ENCODE data around the gene PUSL1.

Gene PUSL1

DNA sequence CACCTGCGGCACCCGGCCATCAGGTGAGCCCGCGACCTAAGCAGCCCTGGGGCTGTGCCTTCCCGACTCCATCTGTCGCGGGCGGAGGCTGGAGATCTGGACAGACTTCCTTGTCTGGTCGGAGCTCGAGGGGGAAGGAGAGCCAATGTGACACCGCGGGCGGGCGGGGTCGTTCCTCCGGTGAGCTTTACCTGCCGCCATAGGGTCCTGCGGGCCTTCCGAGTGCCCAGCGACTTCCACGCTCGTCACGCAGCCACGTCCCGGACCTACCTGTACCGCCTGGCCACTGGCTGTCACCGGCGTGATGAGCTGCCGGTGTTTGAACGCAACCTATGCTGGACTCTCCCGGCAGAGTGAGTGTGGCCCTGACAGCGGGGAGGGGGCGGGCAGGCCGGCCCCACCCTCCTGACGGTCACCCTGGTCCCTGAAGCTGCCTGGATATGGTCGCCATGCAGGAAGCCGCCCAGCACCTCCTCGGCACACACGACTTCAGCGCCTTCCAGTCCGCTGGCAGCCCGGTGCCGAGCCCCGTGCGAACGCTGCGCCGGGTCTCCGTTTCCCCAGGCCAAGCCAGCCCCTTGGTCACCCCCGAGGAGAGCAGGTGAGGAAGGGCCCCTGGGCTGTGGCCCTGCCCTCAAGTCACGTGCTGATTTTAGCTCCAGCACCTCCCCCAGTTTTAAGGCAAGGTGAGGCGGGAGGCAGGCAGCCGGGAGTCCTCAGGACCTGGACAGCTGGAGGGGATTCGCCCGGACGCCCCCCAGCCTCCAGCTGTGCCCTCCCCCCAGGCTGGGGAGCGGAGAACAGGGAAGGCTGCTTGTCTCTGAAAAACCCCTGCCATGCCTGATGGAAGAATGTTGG is 1.1 kb downstream of the PUSL1 start (continued):
- TF ChIP-seq, protein P1, sequence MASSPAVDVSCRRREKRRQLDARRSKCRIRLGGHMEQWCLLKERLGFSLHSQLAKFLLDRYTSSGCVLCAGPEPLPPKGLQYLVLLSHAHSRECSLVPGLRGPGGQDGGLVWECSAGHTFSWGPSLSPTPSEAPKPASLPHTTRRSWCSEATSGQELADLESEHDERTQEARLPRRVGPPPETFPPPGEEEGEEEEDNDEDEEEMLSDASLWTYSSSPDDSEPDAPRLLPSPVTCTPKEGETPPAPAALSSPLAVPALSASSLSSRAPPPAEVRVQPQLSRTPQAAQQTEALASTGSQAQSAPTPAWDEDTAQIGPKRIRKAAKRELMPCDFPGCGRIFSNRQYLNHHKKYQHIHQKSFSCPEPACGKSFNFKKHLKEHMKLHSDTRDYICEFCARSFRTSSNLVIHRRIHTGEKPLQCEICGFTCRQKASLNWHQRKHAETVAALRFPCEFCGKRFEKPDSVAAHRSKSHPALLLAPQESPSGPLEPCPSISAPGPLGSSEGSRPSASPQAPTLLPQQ (tag by site-specific recombination; IDR thresholded peaks at IDR 0.05) = 0 out of 2 replicates have a peak, but pooled peaks have one; percentile 31
- no peak for TF ChIP-seq ZNF610 (tag by site-specific recombination; IDR thresholded peaks at IDR 0.05; ENCODE audit: borderline replicate concordance)
- no peak for TF ChIP-seq ZNF211 (tag by site-specific recombination; IDR thresholded peaks at IDR 0.05; ENCODE audit: low read depth)
- TF ChIP-seq OVOL3 (tag by site-specific recombination; IDR thresholded peaks at IDR 0.05) = no peak
- no peak for TF ChIP-seq ZNF133 (tag by site-specific recombination; IDR thresholded peaks at IDR 0.05)
- no peak for TF ChIP-seq ZNF843 (tag by site-specific recombination; IDR thresholded peaks at IDR 0.05)
- TF ChIP-seq TCF7L2 (IDR thresholded peaks at IDR 0.05; ENCODE audit: borderline replicate concordance, low read depth, low read length) = no peak
- TF ChIP-seq GLI2 (tag by site-specific recombination; IDR thresholded peaks at IDR 0.05; ENCODE audit: borderline replicate concordance, low read depth) = no peak
- no peak for TF ChIP-seq ZNF423 (tag by site-specific recombination; IDR thresholded peaks at IDR 0.05)
- no peak for TF ChIP-seq ZNF48 (tag by site-specific recombination; IDR thresholded peaks at IDR 0.05)
- no peak for TF ChIP-seq REPIN1 (tag by site-specific recombination; IDR thresholded peaks at IDR 0.05; ENCODE audit: low read depth)
- no peak for TF ChIP-seq ZNF416 (tag by site-specific recombination; IDR thresholded peaks at IDR 0.05)
- TF ChIP-seq, protein P2, sequence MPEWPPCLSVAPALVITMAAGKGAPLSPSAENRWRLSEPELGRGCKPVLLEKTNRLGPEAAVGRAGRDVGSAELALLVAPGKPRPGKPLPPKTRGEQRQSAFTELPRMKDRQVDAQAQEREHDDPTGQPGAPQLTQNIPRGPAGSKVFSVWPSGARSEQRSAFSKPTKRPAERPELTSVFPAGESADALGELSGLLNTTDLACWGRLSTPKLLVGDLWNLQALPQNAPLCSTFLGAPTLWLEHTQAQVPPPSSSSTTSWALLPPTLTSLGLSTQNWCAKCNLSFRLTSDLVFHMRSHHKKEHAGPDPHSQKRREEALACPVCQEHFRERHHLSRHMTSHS (tag by site-specific recombination; IDR thresholded peaks at IDR 0.05) = no peak
- TF ChIP-seq ZIC2 (tag by site-specific recombination; IDR thresholded peaks at IDR 0.05) = peak; percentile 71
- TF ChIP-seq ZNF350 (tag by site-specific recombination; IDR thresholded peaks at IDR 0.05) = no peak
- TF ChIP-seq ZBTB17 (tag by site-specific recombination; IDR thresholded peaks at IDR 0.05) = no peak
- TF ChIP-seq, protein P3, sequence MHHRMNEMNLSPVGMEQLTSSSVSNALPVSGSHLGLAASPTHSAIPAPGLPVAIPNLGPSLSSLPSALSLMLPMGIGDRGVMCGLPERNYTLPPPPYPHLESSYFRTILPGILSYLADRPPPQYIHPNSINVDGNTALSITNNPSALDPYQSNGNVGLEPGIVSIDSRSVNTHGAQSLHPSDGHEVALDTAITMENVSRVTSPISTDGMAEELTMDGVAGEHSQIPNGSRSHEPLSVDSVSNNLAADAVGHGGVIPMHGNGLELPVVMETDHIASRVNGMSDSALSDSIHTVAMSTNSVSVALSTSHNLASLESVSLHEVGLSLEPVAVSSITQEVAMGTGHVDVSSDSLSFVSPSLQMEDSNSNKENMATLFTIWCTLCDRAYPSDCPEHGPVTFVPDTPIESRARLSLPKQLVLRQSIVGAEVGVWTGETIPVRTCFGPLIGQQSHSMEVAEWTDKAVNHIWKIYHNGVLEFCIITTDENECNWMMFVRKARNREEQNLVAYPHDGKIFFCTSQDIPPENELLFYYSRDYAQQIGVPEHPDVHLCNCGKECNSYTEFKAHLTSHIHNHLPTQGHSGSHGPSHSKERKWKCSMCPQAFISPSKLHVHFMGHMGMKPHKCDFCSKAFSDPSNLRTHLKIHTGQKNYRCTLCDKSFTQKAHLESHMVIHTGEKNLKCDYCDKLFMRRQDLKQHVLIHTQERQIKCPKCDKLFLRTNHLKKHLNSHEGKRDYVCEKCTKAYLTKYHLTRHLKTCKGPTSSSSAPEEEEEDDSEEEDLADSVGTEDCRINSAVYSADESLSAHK (tag by site-specific recombination; IDR thresholded peaks at IDR 0.05) = no peak
- TF ChIP-seq ZNF600 (tag by site-specific recombination; IDR thresholded peaks at IDR 0.05) = peak; percentile 69
- TF ChIP-seq ZNF341 (tag by site-specific recombination; IDR thresholded peaks at IDR 0.05; ENCODE audit: low read depth) = peak; percentile 53
- TF ChIP-seq, protein P4, sequence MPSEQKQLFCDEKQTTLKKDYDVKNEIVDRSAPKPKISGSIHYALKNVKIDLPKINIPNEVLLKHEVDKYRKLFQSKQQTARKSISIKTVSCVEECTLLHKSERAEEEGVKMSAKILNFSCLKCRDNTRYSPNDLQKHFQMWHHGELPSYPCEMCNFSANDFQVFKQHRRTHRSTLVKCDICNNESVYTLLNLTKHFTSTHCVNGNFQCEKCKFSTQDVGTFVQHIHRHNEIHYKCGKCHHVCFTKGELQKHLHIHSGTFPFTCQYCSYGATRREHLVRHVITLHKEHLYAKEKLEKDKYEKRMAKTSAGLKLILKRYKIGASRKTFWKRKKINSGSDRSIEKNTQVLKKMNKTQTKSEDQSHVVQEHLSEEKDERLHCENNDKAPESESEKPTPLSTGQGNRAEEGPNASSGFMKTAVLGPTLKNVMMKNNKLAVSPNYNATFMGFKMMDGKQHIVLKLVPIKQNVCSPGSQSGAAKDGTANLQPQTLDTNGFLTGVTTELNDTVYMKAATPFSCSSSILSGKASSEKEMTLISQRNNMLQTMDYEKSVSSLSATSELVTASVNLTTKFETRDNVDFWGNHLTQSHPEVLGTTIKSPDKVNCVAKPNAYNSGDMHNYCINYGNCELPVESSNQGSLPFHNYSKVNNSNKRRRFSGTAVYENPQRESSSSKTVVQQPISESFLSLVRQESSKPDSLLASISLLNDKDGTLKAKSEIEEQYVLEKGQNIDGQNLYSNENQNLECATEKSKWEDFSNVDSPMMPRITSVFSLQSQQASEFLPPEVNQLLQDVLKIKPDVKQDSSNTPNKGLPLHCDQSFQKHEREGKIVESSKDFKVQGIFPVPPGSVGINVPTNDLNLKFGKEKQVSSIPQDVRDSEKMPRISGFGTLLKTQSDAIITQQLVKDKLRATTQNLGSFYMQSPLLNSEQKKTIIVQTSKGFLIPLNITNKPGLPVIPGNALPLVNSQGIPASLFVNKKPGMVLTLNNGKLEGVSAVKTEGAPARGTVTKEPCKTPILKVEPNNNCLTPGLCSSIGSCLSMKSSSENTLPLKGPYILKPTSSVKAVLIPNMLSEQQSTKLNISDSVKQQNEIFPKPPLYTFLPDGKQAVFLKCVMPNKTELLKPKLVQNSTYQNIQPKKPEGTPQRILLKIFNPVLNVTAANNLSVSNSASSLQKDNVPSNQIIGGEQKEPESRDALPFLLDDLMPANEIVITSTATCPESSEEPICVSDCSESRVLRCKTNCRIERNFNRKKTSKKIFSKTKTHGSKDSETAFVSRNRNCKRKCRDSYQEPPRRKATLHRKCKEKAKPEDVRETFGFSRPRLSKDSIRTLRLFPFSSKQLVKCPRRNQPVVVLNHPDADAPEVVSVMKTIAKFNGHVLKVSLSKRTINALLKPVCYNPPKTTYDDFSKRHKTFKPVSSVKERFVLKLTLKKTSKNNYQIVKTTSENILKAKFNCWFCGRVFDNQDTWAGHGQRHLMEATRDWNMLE (tag by site-specific recombination; conservative IDR thresholded peaks at IDR 0.05; ENCODE audit: low read depth) = no peak
- TF ChIP-seq, protein P5, sequence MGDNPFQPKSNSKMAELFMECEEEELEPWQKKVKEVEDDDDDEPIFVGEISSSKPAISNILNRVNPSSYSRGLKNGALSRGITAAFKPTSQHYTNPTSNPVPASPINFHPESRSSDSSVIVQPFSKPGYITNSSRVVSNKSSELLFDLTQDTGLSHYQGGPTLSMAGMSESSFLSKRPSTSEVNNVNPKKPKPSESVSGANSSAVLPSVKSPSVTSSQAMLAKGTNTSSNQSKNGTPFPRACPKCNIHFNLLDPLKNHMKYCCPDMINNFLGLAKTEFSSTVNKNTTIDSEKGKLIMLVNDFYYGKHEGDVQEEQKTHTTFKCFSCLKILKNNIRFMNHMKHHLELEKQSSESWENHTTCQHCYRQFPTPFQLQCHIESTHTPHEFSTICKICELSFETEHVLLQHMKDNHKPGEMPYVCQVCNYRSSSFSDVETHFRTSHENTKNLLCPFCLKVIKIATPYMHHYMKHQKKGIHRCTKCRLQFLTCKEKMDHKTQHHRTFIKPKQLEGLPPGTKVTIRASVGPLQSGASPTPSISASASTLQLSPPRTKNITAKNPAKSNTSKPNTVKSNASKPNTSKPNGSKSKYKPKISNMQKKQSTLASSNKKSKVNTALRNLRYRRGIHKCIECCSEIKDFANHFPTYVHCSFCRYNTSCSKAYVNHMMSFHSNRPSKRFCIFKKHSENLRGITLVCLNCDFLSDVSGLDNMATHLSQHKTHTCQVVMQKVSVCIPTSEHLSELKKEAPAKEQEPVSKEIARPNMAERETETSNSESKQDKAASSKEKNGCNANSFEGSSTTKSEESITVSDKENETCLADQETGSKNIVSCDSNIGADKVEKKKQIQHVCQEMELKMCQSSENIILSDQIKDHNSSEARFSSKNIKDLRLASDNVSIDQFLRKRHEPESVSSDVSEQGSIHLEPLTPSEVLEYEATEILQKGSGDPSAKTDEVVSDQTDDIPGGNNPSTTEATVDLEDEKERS (tag by site-specific recombination; IDR thresholded peaks at IDR 0.05) = no peak
- no peak for TF ChIP-seq SCRT2 (tag by site-specific recombination; IDR thresholded peaks at IDR 0.05)
- no peak for TF ChIP-seq ZNF830 (tag by site-specific recombination; IDR thresholded peaks at IDR 0.05; ENCODE audit: low read depth)
- no peak for TF ChIP-seq ZNF121 (tag by site-specific recombination; IDR thresholded peaks at IDR 0.05)
- peak; percentile 81 for TF ChIP-seq GLIS1 (tag by site-specific recombination; IDR thresholded peaks at IDR 0.05)
- no peak for TF ChIP-seq ZNF239 (tag by site-specific recombination; IDR thresholded peaks at IDR 0.05)
- TF ChIP-seq ZNF623 (tag by site-specific recombination; IDR thresholded peaks at IDR 0.05) = no peak

Data from HEK293 (cell line).